D341Med (cell line): ENCODE measurements around the gene ACHE.
"Not testable (repeated sequence)": the region's sequence is repeated elsewhere in the genome, so short reads cannot be mapped to it uniquely, and the experiment has no call there.

Experiments used
- DNase-seq: peaks from one replicate; pipeline ENCODE4 v3.0.0; 2012; ENCODE audit warnings: low spot score

The ACHE gene

GRCh38 chr7:100861616-100861985 lies 34.1 kb downstream of the ACHE start:
- DNase-seq: no peak

- DNase-seq: no peak
These were observed 34.7 kb downstream of the ACHE start for GRCh38 chr7:100860702-100861615.

GRCh38 chr7:100859856-100860255 lies 35.8 kb downstream of the ACHE start:
- DNase-seq: no peak

- no peak for DNase-seq
These were observed 38.8 kb downstream of the ACHE start for GRCh38 chr7:100856871-100857282.

- no peak for DNase-seq
These were observed 40.2 kb downstream of the ACHE start for GRCh38 chr7:100855515-100855914.

- DNase-seq: not testable (repeated sequence)
These were observed 40.8 kb downstream of the ACHE start for GRCh38 chr7:100854899-100855298.

- no peak for DNase-seq
These were observed 41.4 kb downstream of the ACHE start for GRCh38 chr7:100854146-100854895.

- DNase-seq: peak; percentile 97
These were observed 43.4 kb downstream of the ACHE start, which contains the start of gene SLC12A9 for GRCh38 chr7:100852048-100852872. TSS of gene SLC12A9 (plus strand) at chr7:100852713. CDS start at chr7:100854198, 1,485 bp downstream.

- no peak for DNase-seq
These were observed 48.3 kb downstream of the ACHE start for GRCh38 chr7:100847360-100847759.

- DNase-seq: no peak
These were observed 55.1 kb downstream of the ACHE start for GRCh38 chr7:100840470-100841100.
